H1 (cell line): ENCODE results near the gene LBH. TPM values are rescaled to one million over a fixed set of nuclear protein-coding genes. Genes with fewer than 3 reads are reported as not detected.
"Not testable (repeated sequence)": the region's sequence is repeated elsewhere in the genome, so short reads cannot be mapped to it uniquely, and the experiment has no call there.

ENCODE experiments used
- CTCF ChIA-PET: fragments of 300-600 bp; sonication (Branson Sonifier 250); formaldehyde crosslinking; loops from one replicate; lab custom pipeline; 2021; ENCODE audit not compliant: partially characterized antibody; lab: Charles Lee
- POLR2A ChIA-PET: fragments of 300-600 bp; sonication (Branson Sonifier 250); formaldehyde crosslinking; loops from one replicate; lab custom pipeline; 2021; ENCODE audit warnings: inconsistent platforms; ENCODE audit not compliant: partially characterized antibody; lab: Charles Lee
- DNase-seq, 2 experiments: peaks; one replicate each; pipeline versions ENCODE4 v3.0.0 to v3.0.0-alpha.2; 2010 to 2022; ENCODE audit warnings: low spot score in 2 of 2, low read depth in 1 of 2, mixed read lengths in 1 of 2
- FAIRE-seq: peaks from 2 replicates; lab custom pipeline; 2011; peaks lifted over from hg19 to GRCh38; lab: Jason Lieb, UNC
- H2AFZ ChIP-seq: 2 replicates; pipeline ENCODE4 v1.8.1; 2012; ENCODE audit warnings: low read length, inconsistent platforms
- H2AK5ac ChIP-seq: 2 replicates; pipeline ENCODE4 v1.6.1; 2013; ENCODE audit warnings: low read depth, low read length
- H2BK120ac ChIP-seq: replicated peaks from 2 replicates; pipeline ENCODE3; 2013; ENCODE audit warnings: low read depth, low read length, inconsistent platforms
- H2BK12ac ChIP-seq: 2 replicates; pipeline ENCODE4 v1.6.1; 2013; ENCODE audit warnings: low read depth, low read length
- H2BK15ac ChIP-seq: 2 replicates; pipeline ENCODE4 v1.6.1; 2013; ENCODE audit warnings: low read length
- H2BK20ac ChIP-seq: 2 replicates; pipeline ENCODE4 v1.6.1; 2013; ENCODE audit warnings: low read length
- H2BK5ac ChIP-seq: 2 replicates; pipeline ENCODE4 v1.6.1; 2013; ENCODE audit warnings: low read depth, low read length
- H3K14ac ChIP-seq: 2 replicates; pipeline ENCODE4 v1.6.1; 2013; ENCODE audit warnings: inconsistent platforms; ENCODE audit not compliant: insufficient read length
- H3K18ac ChIP-seq: 2 replicates; pipeline ENCODE4 v1.6.1; 2013; ENCODE audit warnings: low read length; ENCODE audit errors: extremely low read depth
- H3K23ac ChIP-seq: 2 replicates; pipeline ENCODE4 v1.6.1; 2013; ENCODE audit warnings: inconsistent platforms; ENCODE audit not compliant: insufficient read length
- H3K23me2 ChIP-seq: 2 replicates; pipeline ENCODE4 v1.6.1; 2013; ENCODE audit warnings: low read depth, low read length
- H3K27ac ChIP-seq: 2 replicates; pipeline ENCODE4 v1.6.1; 2011; ENCODE audit warnings: low read depth, low read length, inconsistent platforms
- H3K27me3 ChIP-seq, 4 experiments: replicated peaks in 1 of 4; 1 replicate in 1 of 4; 2 replicates in 3 of 4; pipeline versions ENCODE4 v1.6.1 to v1.8.1; 2011 to 2013; ENCODE audit warnings: low read length in 3 of 4, mild to moderate bottlenecking in 3 of 4, inconsistent platforms in 2 of 4, mixed read lengths in 2 of 4, moderate library complexity in 1 of 4; ENCODE audit not compliant: control insufficient read depth in 3 of 4, insufficient read depth in 3 of 4; ENCODE audit errors: extremely low read depth in 1 of 4
- H3K36me3 ChIP-seq, 4 experiments: 2 replicates each; pipeline versions ENCODE4 v1.6.1 to v1.8.1; 2011 to 2013; ENCODE audit warnings: mild to moderate bottlenecking in 4 of 4, low read length in 3 of 4, moderate library complexity in 2 of 4, control low read depth in 1 of 4, inconsistent platforms in 1 of 4; ENCODE audit not compliant: insufficient read depth in 4 of 4, control insufficient read depth in 2 of 4
- H3K4ac ChIP-seq: replicated peaks from 2 replicates; pipeline ENCODE3; 2013; ENCODE audit warnings: low read length, low read depth, mixed read lengths, inconsistent platforms; ENCODE audit not compliant: insufficient read length
- H3K4me1 ChIP-seq, 4 experiments: replicated peaks in 1 of 4; 1 replicate in 1 of 4; 2 replicates in 3 of 4; pipeline versions ENCODE4 v1.6.1 to v1.8.1; 2011 to 2013; ENCODE audit warnings: low read length in 3 of 4, inconsistent platforms in 2 of 4, mixed read lengths in 1 of 4; ENCODE audit not compliant: insufficient read depth in 4 of 4, control insufficient read depth in 3 of 4
- H3K4me2 ChIP-seq, 2 experiments: 2 replicates each; pipeline versions ENCODE4 v1.6.1 to v1.8.1; 2011 to 2013; ENCODE audit warnings: low read depth in 2 of 2, low read length in 2 of 2, control low read depth in 1 of 2, inconsistent platforms in 1 of 2, mild to moderate bottlenecking in 1 of 2; ENCODE audit not compliant: insufficient read depth in 1 of 2
- H3K4me3 ChIP-seq, 4 experiments: fragments of 200-600, 300-600 bp in 1 of 4; sonication (generic), shearing (Covaris generic), sonication (Bioruptor Twin) in 1 of 4; 2 replicates each; pipeline versions ENCODE4 v1.5.1 to v1.8.1; 2011 to 2016; ENCODE audit warnings: low read length in 4 of 4, low read depth in 3 of 4, control low read depth in 2 of 4, inconsistent platforms in 2 of 4, mild to moderate bottlenecking in 2 of 4, mixed read lengths in 1 of 4, moderate library complexity in 1 of 4; ENCODE audit not compliant: insufficient read depth in 2 of 4; ENCODE audit errors: extremely low read depth in 1 of 4
- H3K56ac ChIP-seq: replicated peaks from 2 replicates; pipeline ENCODE3; 2013; ENCODE audit warnings: low read depth, mild to moderate bottlenecking, mixed read lengths, low read length, inconsistent platforms; ENCODE audit not compliant: insufficient read length
- H3K79me1 ChIP-seq: 2 replicates; pipeline ENCODE4 v1.6.1; 2013; ENCODE audit warnings: low read depth, low read length, control low read depth
- H3K79me2 ChIP-seq, 2 experiments: 2 replicates each; pipeline versions ENCODE4 v1.6.1 to v1.8.1; 2012 to 2013; ENCODE audit warnings: low read length in 2 of 2, mild to moderate bottlenecking in 2 of 2, inconsistent platforms in 1 of 2; ENCODE audit not compliant: insufficient read depth in 2 of 2, control insufficient read depth in 1 of 2
- H3K9ac ChIP-seq, 4 experiments: replicated peaks in 1 of 4; 1 replicate in 1 of 4; 2 replicates in 3 of 4; pipeline versions ENCODE4 v1.6.1 to v1.8.1; 2011 to 2013; ENCODE audit warnings: low read depth in 3 of 4, low read length in 3 of 4, control low read depth in 2 of 4, mild to moderate bottlenecking in 2 of 4, moderate library complexity in 2 of 4, inconsistent platforms in 1 of 4; ENCODE audit errors: extremely low read depth in 1 of 4
- H3K9me3 ChIP-seq, 2 experiments: 2 replicates each; pipeline versions ENCODE4 v1.6.1 to v1.8.1; 2012 to 2013; ENCODE audit warnings: mild to moderate bottlenecking in 2 of 2, moderate library complexity in 2 of 2, control low read depth in 1 of 2, inconsistent platforms in 1 of 2, low read depth in 1 of 2, low read length in 1 of 2, mixed read lengths in 1 of 2; ENCODE audit not compliant: insufficient read depth in 2 of 2
- H4K20me1 ChIP-seq, 2 experiments: replicated peaks in 1 of 2; 2 replicates each; pipeline versions ENCODE3 to v1.8.1; 2011 to 2013; ENCODE audit warnings: inconsistent platforms in 2 of 2, low read length in 2 of 2, mild to moderate bottlenecking in 1 of 2; ENCODE audit not compliant: insufficient read depth in 2 of 2, control insufficient read depth in 1 of 2
- H4K5ac ChIP-seq: 2 replicates; pipeline ENCODE4 v1.6.1; 2013; ENCODE audit warnings: low read length, low read depth, mixed read lengths, inconsistent platforms; ENCODE audit not compliant: insufficient read length
- H4K8ac ChIP-seq: 2 replicates; pipeline ENCODE4 v1.8.0; 2013; ENCODE audit warnings: mild to moderate bottlenecking, moderate library complexity, low read length, inconsistent platforms; ENCODE audit not compliant: insufficient read depth; ENCODE audit errors: extremely low read depth
- H4K91ac ChIP-seq: replicated peaks from 2 replicates; pipeline ENCODE3; 2013; ENCODE audit warnings: low read length, mixed read lengths, inconsistent platforms; ENCODE audit not compliant: insufficient read length
- WGBS, 2 experiments: shearing (Covaris generic) in 1 of 2; methylation state at CpG; one replicate each; pipeline versions ENCODE4 v1.1.6 to v1.1.7; 2013 to 2015; ENCODE audit warnings: low lambda C conversion rate in 2 of 2, mixed read lengths in 2 of 2, inconsistent platforms in 1 of 2, low coverage in 1 of 2, missing lambda C conversion rate in 1 of 2; ENCODE audit not compliant: insufficient replicate concordance in 2 of 2, insufficient coverage in 1 of 2, insufficient read length in 1 of 2; ENCODE audit errors: extremely low coverage in 1 of 2, missing lambda C conversion rate in 1 of 2; 5-methylcytosine and 5-hydroxymethylcytosine counted together
- polyA plus RNA-seq, 7 experiments: library from polyadenylated mRNA; depleted of rRNA in 3 of 7; stranded (reverse) in 5 of 7; unstranded in 2 of 7; fragments of >200 nt in 5 of 7; fragments of 200-250 nt in 2 of 7; gene quantifications; 1 replicate in 5 of 7; 2 replicates in 1 of 7; 4 replicates in 1 of 7; pipeline versions ENCODE4 v1.2.1 to v1.2.3, GENCODE V29; 2011 to 2013; ENCODE audit warnings: missing spikeins in 2 of 7, mixed read lengths in 2 of 7
- total RNA-seq: library from RNA; stranded (reverse); fragmentation: NEBNext Ultra II Directional; extraction: Animal tissue kit (Norgen Biotek cat#: 25700); gene quantifications from 2 replicates; pipeline ENCODE4 v1.2.1, GENCODE V29; 2021

The LBH gene
- total and polyA plus RNA-seq, 2 of the 8 experiments (the other 6 are each of a cell fraction or from before 2014, with no cell fraction given) = 25.7 to 34.5 TPM

- not testable (repeated sequence) for H2BK20ac ChIP-seq, H2AFZ ChIP-seq, H3K79me1 ChIP-seq, H3K9ac ChIP-seq, H3K23ac ChIP-seq, H3K4ac ChIP-seq, H2BK12ac ChIP-seq, FAIRE-seq, H3K23me2 ChIP-seq, H3K79me2 ChIP-seq, H3K4me1 ChIP-seq, DNase-seq, H2BK15ac ChIP-seq, H2BK120ac ChIP-seq, H3K4me3 ChIP-seq, H4K20me1 ChIP-seq, H3K27me3 ChIP-seq, H3K36me3 ChIP-seq, H4K8ac ChIP-seq, H3K9me3 ChIP-seq, H3K56ac ChIP-seq, H4K5ac ChIP-seq, H3K14ac ChIP-seq, H3K4me2 ChIP-seq, H3K18ac ChIP-seq, H2AK5ac ChIP-seq, H3K27ac ChIP-seq, H4K91ac ChIP-seq, H2BK5ac ChIP-seq
- ChIA-PET POLR2A (interaction anchor here (0.7 kb wide), 1 partner anchor 7 kb away, joined by 3 read pairs; no protein-coding TSS in a partner anchor), CTCF (interaction anchor here (0.6 to 1.4 kb wide), 4 partner anchors 16 to 103 kb away, joined by 3 read pairs; no protein-coding TSS in a partner anchor)
- WGBS, 2 experiments = 97% methylated on average over 16 of the region's 16 CpGs; no CpG with 5 or more reads in 1 of the 2 experiments
Observed at GRCh38 chr2:30269114-30269770, 37.9 kb downstream of the LBH start.
